GM10266 (cell line): ENCODE results near the gene DEFB121.

ENCODE experiments used
- DNase-seq: peaks from one replicate; pipeline ENCODE4 v3.0.0; 2012; ENCODE audit errors: extremely low spot score
- CTCF ChIP-seq: IDR thresholded peaks from 2 replicates; pipeline ENCODE4 v1.5.1; 2012; ENCODE audit warnings: mild to moderate bottlenecking, low read depth; ENCODE audit not compliant: control insufficient read depth, insufficient read depth; ENCODE audit errors: missing control alignments

Gene DEFB121

GRCh38 chr20:31406115-31406514 lies at the start of gene DEFB121:
Gene DEFB121 (minus strand): TSS chr20:31406215. CDS start chr20:31406152, 63 bp downstream.
- TF ChIP-seq CTCF: no peak
- no peak for DNase-seq

- no peak for TF ChIP-seq CTCF
- no peak for DNase-seq
These were observed 48.3 kb upstream of the DEFB121 start for GRCh38 chr20:31454361-31454760.

- DNase-seq: no peak
- TF ChIP-seq CTCF: no peak
These were observed 46.6 kb upstream of the DEFB121 start for GRCh38 chr20:31452575-31452974.

GRCh38 chr20:31449511-31450414 lies 43.7 kb upstream of the DEFB121 start:
- no peak for DNase-seq
- TF ChIP-seq CTCF: no peak

- no peak for DNase-seq
- TF ChIP-seq CTCF: no peak
These were observed 40.2 kb upstream of the DEFB121 start for GRCh38 chr20:31446084-31446819.

- DNase-seq: no peak
- TF ChIP-seq CTCF: peak; percentile 31
These were observed 34.1 kb upstream of the DEFB121 start, which contains the start of gene DEFB123 for GRCh38 chr20:31440012-31440659. Gene DEFB123 (plus strand): TSS chr20:31440632. CDS start chr20:31440699, 67 bp downstream.
